Amniotic stem cell (primary cell): ENCODE results near the gene VPS37B.

Experiments used
- DNase-seq: peaks from one replicate; lab custom pipeline; 2025; lab: John Stamatoyannopoulos, UW

The VPS37B gene

DNA sequence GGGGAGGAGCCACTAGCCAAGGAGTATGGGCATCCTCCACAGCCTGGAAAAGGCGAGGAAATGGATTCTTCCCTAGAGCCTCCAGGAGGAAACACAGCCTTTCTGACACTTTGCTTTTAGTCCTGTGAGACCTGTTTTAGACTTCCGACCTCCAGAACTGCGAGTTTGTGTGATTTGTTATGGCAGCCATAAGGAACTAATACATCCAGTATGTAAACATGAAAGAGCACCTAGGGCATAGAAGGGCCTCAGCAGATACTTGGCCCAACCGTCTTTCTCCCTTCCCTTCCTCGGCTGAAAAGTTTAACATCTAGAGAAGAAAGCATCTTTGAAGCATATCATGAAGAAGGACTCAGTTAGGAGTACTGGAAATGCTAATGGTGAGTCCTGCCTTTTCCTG is 57.1 kb downstream of the VPS37B start:
- DNase-seq, result no peak

DNA sequence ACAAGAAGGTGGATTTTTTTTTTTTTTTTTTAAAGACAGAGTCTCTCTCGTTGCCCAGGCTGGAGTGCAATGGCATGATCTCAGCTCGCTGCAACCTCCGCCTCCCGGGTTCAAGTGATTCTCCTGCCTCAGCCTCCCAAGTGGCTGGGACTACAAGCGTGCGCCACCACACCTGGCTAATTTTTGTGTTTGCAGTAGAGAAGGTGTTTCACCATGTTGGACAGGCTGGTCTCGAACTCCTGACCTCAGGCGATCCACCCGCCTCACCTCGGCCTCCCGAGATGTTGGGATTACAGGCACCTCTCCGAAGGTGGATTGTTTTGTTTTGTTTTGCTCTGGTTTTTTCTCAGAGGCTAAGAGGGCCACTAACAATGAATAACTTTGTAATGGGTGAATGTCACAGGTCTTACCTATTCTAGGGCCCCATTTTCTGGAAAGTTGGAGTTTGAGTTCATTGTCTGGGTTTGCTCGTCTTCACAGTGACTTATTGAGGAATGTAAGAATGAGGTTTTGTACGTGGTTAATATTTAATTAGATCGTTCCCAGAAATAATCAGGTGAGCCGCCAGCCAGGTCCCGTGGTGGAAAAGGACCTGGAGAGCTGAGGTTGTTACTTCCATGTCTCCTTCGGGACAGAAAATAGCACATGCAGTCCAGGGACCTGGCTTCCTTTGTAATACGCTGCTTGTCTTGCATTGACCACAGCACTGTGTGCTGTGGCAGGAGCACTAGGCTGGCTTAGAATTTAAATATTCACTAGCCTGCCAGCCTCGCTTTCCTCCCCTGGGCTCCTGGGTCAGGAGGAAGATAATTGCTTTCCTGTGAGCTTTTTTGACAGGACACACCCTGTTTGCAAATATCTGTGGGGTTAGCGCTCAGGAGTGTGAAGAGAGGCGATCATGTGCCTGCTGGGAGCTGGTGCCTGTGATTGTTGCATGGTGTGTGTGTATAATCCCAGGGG is 58.3 kb downstream of the VPS37B start:
- no peak for DNase-seq

DNA sequence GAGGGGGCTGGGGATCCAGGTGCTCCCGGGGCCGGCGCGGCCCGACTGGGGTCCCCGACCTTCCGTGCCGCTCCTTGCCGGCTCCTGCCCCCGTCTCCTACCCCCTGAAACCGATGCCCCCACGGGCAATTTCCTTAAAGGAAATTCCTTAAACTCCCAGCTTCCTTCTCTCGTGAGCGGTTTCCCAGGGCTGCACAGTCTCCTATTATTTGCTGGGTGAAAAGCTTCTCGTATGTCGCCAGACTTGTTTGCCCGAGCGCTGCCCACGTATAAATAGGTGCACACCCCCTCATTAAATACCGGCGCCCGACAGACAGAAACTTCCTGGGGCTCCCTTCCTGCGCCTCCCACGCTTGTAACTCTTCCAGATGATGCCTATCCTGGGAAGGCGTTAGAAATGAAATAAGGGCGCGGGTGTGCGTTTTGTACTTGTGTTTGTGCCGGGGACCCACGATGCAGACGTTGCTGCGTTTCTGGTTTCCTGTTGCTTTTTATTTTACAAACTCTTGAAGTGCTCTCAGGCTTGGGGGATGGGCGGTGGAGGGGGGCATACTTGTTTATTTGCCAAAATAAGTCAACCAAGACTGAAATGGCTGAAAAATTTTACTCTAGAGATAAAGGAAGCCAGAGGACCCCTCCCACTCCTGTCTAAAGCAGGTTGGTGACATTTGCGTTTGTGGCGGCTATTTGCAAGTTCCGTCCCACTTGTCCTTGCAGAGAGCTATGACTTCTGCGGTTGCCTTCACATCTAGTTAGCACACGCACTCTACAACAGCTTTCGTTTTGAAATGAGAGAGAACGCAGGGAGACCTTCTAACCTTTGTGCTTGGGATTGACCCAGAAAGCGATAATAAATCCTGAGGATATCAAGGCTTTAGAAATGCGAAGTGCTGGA is 59.6 kb downstream of the VPS37B start:
- DNase-seq, result no peak

DNA sequence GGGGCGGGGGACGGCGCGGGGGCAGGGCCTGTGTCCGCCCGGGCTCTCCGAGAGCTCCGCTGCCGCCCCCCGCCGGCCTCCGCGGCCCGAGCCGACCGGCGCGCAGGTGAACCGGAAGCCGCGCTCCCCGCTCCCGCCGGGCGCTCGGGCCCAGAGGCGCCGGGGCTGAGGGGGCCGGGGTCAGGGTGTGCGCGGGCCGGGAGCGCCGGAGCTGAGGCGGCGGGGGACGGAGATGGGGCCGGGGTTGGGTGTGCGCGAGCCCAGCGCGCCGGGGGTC is 60.2 kb downstream of the VPS37B start:
- no peak for DNase-seq

DNA sequence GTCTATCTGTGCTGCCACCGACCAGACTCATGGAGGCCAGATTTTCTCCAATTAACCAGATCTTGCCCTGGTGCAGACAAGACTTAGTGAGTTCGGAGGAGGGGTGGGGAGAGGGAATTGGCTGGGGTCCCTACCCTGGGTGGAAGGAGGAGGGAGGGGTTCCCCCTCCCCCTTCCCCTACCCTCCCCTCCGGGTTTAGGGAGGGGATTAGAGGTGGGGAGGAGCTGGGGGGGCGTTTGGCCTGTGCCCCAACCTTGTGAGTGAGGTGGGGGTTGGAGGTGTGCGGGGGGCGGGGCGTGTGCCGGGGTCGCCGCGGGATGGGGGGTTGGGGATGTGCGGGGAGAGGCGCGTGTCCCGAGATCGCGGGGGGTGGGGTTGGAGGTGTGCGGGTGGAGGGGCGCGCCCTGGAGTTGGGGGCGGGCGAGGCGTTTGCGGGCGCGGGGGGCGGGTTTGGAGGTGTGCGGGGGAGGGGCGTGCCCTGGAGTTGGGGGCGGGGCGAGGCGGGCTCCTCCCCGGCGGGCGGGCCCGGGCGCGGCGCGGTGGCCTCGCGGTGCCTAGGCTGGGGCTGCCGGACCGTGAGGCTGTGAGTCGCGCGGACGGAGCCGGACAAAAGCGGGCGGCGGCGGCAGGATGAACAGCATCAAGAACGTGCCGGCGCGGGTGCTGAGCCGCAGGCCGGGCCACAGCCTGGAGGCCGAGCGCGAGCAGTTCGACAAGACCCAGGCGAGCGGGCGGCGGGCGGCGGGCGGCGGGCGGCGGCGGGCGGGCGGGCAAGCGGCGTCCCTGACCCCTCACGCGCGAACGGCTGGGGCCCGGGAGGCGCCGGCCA is 60.8 kb downstream of the VPS37B start, which contains the start of gene HIP1R:
HIP1R (plus strand) TSS at position 537 of the 829 bp plus-strand sequence; CDS start at position 631, 94 bp downstream.
- DNase-seq, result no peak

DNA sequence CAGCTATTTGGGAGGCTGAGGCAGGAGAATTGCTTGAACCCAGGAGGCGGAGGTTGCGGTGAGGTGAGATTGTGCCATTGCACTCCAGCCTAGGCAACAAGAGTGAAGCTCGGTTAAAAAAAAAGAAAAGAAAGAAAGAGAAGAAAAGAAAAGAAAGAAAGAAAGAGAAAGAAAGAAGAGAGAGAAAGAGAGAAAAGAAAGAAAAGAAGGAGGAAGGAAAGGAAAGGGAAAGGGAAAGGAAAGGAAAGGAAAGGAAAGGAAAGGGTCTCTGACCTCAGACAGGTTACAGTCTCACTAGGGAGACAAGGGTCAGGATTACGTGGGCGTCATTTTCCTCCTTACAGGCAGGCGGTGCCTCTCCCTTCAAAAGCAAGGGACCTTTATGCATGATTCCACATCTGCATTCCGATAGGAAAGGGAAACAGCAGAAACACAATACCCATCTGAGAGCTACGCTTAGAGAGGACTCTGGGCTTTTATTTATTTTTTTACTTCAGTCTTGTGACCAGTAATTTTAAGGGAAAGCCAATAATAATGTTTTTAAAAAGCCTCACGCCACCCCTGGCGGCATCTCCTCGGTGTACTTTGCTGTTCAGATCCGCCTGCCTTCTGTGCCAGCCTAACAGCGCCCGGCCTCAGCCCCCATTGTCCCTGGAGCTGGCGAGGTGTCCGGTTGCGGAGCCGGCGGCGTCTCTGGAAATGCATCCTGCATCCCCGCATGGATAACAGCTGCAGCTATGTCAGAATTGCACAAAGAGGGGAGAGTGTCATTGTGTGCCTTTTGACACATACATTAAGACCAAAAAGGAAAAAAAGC is 61.6 kb downstream of the VPS37B start:
- DNase-seq, result no peak

DNA sequence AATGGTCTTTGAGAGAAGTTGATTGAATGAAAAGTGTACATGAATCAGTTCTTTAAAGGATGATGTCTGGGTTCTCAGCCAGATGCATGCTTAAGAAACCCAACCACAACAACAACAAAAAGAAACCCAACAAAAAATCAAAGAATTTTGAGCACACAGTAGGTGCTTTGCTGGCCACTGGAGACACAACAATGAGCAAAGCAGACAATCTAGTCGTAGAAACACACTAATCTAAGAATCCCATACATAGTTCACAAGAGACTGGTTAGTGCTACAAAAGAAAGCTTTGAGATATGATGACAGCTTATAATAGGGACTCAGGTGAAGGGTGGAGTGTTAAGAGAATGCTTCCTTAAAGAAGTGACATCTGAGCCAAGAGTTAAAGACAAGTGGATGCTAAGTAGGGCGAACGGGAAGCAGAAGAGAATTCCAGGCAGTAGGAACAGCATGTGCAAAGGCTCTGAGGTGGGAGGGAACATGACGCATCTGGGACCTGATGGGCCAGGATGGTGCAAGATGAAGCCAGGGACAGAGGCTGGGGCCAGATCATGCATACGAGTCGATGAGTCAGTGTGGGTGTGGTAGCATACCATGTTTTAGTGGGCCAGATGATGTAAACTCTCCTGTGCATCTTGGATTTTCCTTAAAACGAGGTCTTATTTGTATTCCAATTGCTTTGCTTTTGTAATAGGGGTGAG is 65.3 kb downstream of the VPS37B start:
- DNase-seq, result no peak

DNA sequence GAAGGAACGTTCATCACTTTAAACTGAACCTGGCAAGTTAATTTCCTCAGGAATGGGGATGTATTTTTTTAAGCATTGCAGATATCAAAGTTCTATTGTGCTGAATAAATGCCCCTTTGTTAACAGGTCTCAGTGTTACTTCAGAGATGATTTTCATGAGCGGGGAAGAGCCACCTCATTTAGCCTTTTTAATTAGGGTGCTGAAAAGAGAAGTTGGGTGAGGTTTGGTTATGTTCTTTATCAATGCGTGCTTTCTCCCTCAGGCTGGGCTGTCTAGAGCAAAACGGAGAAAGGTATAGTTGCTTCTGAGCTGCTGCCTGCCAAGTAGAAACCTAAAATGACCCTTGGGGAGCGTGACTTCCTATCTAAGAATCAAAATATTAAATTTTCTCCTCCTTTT is 68.7 kb downstream of the VPS37B start:
- DNase-seq, result no peak

DNA sequence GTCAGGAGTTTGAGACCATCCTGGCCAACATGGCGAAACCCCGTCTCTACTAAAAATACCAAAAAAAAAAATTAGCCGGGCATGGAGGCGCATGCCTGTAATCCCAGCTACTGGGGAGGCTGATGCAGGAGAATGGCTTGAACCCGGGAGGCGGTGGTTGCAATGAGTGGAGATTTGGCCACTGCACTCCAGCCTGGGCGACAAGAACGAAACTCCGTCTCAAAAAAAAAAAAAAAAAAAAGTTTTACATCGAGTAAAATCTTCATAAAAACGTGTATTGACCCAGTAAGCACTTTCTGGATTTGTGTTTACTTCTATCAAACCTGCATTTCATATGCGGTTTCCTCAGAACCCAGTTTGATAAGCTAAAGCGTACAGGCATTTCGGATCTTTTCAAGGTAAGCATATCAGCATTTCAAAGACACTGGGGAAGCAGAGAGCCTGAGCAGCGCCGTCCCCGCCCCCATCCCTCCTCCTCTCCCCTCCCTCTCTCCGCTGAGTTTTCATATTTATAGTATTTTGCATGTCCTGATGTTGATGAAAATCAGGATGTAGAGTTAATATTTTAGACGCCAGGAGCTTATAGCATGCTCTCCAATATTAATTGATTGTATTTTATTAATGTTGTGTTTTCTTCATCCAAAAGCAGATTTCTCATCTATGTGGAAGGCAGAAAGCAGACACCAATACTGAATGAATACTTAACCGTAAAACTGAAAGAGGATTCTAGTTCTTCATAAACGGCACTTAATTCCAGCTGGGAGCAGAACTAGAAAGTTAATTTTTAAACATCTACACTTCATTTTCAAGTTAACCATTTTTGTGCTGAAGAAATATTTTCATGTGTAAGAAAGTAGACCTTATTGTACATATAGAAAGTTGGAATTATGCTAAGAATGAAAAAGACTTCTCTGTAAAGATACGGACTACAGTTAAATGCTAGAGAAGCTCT is 69.9 kb downstream of the VPS37B start:
- no peak for DNase-seq

DNA sequence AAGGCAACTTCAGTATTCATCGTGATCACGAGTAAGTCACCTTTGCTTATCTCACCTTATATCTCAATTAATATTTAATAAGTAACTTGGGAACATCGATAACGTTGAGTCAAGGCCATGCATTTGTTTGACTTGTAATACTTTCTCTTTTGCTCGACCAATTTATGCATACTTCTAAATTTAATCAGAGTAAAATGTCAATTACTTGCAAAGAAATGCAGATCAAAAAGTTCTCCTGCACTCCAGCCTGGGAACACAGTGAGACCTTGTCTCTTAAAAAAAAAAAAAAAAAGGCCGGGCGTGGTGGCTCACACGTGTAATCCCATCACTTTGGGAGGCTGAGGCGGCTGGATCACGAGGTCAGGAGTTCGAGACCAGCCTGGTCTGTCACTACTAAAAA is 72.5 kb downstream of the VPS37B start:
- DNase-seq, result no peak

DNA sequence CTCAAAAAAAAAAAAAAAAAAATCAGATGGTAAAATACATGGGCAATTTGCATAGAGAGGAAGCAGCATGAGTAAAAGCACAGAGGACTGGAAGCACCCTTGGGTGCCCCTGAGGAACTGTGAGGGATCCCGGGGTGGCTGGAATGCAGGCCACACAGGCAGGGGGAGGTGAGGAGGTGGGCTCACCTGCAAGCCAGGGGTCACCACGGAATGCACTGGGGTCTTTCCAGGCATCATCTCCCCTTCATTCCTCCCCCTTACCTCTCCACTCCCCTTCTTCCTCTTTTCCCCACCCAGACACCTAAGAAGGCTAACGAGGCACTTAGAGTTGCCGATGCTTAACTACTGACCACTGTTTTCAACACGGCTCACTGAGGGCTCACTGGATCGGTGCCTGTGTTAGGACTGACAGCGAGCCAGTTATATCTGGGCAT is 75.1 kb downstream of the VPS37B start:
- no peak for DNase-seq

DNA sequence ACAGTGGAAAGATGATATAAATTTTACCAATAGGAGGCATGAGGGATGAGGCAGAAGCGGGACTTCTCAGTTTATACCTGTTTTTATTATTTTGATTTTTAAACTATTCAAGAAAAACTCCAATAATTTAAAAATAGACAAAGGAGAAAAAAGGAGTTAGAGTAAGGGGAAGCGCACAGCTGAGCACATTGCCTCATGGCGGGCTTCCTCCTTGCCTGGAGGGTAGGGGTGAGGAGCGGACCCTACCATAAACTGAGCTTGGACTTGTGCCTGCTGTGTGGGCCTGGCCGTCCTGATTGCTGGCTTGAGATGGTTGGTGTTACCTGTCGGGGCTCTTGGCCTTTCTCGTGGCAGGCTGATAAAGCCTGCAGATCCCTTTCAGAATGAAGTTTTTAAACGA is 75.8 kb downstream of the VPS37B start:
- no peak for DNase-seq

DNA sequence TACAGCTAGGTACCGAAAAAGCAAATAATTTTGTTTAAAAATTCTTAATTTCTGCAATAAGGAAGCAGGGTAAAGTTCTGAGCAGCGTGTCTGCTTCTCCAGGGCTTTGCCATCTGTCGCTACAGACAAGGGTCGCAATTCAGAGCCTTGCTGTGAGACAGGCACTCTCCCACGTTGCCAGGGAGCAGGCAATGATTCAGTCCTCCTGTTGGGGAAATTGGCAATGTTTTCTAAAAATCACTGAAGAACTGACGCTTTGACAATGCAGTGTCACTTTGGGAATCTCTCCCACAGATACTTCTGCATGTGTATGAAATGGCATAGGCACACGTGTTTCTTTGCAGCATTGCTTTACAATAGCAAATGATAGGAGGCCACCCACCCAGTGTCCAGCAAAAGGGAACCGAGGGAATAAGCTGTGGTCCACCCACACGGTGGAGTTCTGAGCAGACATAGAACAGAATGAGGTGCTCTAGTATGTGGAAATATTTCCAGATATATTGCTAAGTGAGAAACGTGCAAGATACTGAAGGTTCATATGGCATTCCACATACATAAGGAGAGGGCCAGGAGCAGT is 76.6 kb downstream of the VPS37B start:
- no peak for DNase-seq
